Brain microvascular endothelial cell (primary cell): ENCODE results near the gene SUPT20H.

Experiments used
- DNase-seq: peaks from one replicate; pipeline ENCODE4 v3.0.0-alpha.2; 2020
- H3K27ac ChIP-seq: fragments of 250-450 bp; sonication (Bioruptor Pico); 2 replicates; pipeline ENCODE4 v1.5.1; 2020; ENCODE audit warnings: mild to moderate bottlenecking, moderate library complexity
- H3K27me3 ChIP-seq: fragments of 250-450 bp; sonication (Bioruptor Pico); replicated peaks from 2 replicates; pipeline ENCODE4 v1.5.1; 2020; ENCODE audit warnings: mild to moderate bottlenecking
- H3K36me3 ChIP-seq: fragments of 250-450 bp; sonication (Bioruptor Pico); replicated peaks from 2 replicates; pipeline ENCODE4 v1.5.1; 2020; ENCODE audit warnings: mild to moderate bottlenecking
- H3K4me3 ChIP-seq: 2 replicates; pipeline ENCODE4 v1.5.1; 2011; ENCODE audit warnings: low read depth, mild to moderate bottlenecking, control low read depth, low read length, moderate library complexity
- in situ Hi-C: cut with HindIII; loops from 2 replicates; pipeline ENCODE4 v1.10.0; 2017; ENCODE audit warnings: low sequenced_read_pairs, low pct_ligation_motif_present
- TF ChIP-seq, protein P1 (sequence below): IDR thresholded peaks from 2 replicates; pipeline ENCODE4 v1.5.1; 2011; ENCODE audit warnings: low read depth, mild to moderate bottlenecking, moderate library complexity, low read length, control low read depth, inconsistent platforms; ENCODE audit errors: missing control alignments

SUPT20H gene

DNA sequence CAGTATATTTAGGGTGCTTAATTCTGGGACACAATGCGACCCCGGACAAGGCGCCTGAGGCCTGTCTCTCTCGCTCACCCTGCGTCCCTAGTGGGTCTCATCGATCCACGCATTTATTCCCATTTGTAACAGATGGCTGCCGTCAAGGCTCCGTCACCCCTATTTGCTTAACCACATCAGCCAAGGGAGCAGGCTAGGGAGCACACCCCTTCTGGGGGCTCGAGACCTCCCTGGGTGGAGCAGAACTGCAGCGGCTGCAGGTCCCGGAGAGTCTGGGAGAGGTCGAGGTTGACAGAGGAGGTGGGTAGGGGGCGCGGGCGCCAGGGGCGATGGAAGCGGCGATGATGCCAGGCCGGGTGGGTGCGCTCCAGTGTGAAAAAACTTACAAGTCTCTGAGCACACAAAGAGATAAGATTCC lies 60.9 kb downstream of the SUPT20H start:
- H3K27ac ChIP-seq: peak overlapping the region; percentile 96
- DNase-seq: no peak
- no peaks in the 10 kb centered on the region for H3K27me3 ChIP-seq
- TF ChIP-seq, protein P1, sequence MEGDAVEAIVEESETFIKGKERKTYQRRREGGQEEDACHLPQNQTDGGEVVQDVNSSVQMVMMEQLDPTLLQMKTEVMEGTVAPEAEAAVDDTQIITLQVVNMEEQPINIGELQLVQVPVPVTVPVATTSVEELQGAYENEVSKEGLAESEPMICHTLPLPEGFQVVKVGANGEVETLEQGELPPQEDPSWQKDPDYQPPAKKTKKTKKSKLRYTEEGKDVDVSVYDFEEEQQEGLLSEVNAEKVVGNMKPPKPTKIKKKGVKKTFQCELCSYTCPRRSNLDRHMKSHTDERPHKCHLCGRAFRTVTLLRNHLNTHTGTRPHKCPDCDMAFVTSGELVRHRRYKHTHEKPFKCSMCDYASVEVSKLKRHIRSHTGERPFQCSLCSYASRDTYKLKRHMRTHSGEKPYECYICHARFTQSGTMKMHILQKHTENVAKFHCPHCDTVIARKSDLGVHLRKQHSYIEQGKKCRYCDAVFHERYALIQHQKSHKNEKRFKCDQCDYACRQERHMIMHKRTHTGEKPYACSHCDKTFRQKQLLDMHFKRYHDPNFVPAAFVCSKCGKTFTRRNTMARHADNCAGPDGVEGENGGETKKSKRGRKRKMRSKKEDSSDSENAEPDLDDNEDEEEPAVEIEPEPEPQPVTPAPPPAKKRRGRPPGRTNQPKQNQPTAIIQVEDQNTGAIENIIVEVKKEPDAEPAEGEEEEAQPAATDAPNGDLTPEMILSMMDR: peak; percentile 14
- peak overlapping the region; percentile 96 for H3K4me3 ChIP-seq
- in situ Hi-C loops: no loop called here
- H3K36me3 ChIP-seq: peaks cover 11% of the 10 kb centered on the region

DNA sequence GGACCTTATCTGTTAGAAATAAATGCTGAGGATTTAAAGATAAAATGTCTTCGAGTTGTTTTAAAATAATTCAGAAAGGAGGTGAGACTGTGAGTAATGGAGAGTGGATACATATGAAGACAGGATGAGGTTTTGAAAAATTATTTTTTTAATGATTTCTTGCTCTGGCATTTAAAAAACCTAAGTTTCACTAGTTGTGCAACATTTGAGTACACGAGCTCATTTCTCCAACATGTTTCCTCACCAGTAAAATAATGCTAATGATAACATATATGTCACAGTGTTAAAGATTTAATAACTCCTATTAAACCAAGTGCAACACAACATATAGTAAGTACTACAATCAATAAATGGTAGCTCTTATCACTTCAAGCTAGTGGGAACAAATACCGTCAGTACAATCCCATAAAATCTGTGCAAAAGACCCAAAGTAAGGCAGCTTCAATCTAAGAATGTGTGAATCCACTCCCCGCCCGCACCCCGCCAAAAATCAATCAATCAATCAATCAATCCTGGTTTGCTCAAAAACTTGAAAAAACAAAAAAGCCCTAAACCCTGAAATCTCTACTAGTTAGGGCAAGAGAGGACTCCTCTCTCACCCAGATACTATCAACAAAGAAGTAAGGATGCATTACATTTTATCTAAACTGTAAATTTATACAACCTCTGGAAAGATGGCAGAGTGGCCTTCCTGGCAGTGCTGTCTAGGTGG lies 61.6 kb downstream of the SUPT20H start:
- TF ChIP-seq, protein P1: no peak
- H3K4me3 ChIP-seq: peak overlapping the region; percentile 96
- peak overlapping the region; percentile 96 for H3K27ac ChIP-seq
- no peak for DNase-seq
- in situ Hi-C loops: no loop called here
- H3K27me3 ChIP-seq: no peaks in the 10 kb centered on the region
- H3K36me3 ChIP-seq: peaks cover 9% of the 10 kb centered on the region

DNA sequence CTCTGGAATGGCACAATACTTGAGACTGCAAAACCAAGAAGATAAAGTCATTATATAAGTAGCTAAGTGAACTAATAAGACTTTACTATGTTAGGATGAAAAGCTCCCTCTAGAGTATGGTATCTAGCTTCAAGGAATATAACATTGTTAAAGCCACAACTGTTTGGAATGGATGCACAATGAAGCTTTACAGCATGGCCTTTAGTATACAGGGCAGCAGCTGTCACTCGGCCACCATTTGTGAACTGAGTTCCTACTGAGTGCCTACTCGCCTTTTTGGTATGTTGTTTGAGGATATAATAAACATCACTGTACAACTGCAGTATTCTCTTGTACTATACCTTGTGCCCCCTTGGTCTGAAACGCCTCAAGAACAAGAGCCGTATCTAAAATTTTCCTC lies 67.1 kb downstream of the SUPT20H start:
- Histone ChIP-seq H3K36me3 (peaks cover 50% of the 10 kb centered on the region), H3K27me3 (no peaks in the 10 kb centered on the region), H3K27ac (no peak overlapping the region), H3K4me3 (no peak overlapping the region)
- DNase-seq: no peak
- in situ Hi-C loops: no loop called here
- TF ChIP-seq, protein P1: no peak

- H3K36me3 ChIP-seq: peaks cover 56% of the 10 kb centered on the region
- TF ChIP-seq, protein P1: no peak
- no peaks in the 10 kb centered on the region for H3K27me3 ChIP-seq
- H3K27ac ChIP-seq: no peak overlapping the region
- no peak for DNase-seq
- in situ Hi-C loops: no loop called here
- no peak overlapping the region for H3K4me3 ChIP-seq
These were observed 72.8 kb downstream of the SUPT20H start for GRCh38 chr13:36986462-36987240.

GRCh38 chr13:36981156-36981743 lies 78.2 kb downstream of the SUPT20H start:
- Histone ChIP-seq H3K27ac (no peak overlapping the region), H3K36me3 (peaks cover 25% of the 10 kb centered on the region), H3K27me3 (no peaks in the 10 kb centered on the region), H3K4me3 (no peak overlapping the region)
- in situ Hi-C loops: no loop called here
- no peak for DNase-seq
- TF ChIP-seq, protein P1: peak; percentile 29
